H1 (cell line): ENCODE results near the gene PRKCA. TPM values are rescaled to one million over a fixed set of nuclear protein-coding genes. Genes with fewer than 3 reads are reported as not detected.

Experiments
- CTCF ChIA-PET: fragments of 300-600 bp; sonication (Branson Sonifier 250); formaldehyde crosslinking; loops from one replicate; lab custom pipeline; 2021; ENCODE audit not compliant: partially characterized antibody; lab: Charles Lee
- POLR2A ChIA-PET: fragments of 300-600 bp; sonication (Branson Sonifier 250); formaldehyde crosslinking; loops from one replicate; lab custom pipeline; 2021; ENCODE audit warnings: inconsistent platforms; ENCODE audit not compliant: partially characterized antibody; lab: Charles Lee
- DNase-seq, 2 experiments: peaks; one replicate each; pipeline versions ENCODE4 v3.0.0 to v3.0.0-alpha.2; 2010 to 2022; ENCODE audit warnings: low spot score in 2 of 2, low read depth in 1 of 2, mixed read lengths in 1 of 2
- FAIRE-seq: peaks from 2 replicates; lab custom pipeline; 2011; peaks lifted over from hg19 to GRCh38; lab: Jason Lieb, UNC
- H2AFZ ChIP-seq: 2 replicates; pipeline ENCODE4 v1.8.1; 2012; ENCODE audit warnings: low read length, inconsistent platforms
- H2AK5ac ChIP-seq: 2 replicates; pipeline ENCODE4 v1.6.1; 2013; ENCODE audit warnings: low read depth, low read length
- H2BK120ac ChIP-seq: replicated peaks from 2 replicates; pipeline ENCODE3; 2013; ENCODE audit warnings: low read depth, low read length, inconsistent platforms
- H2BK12ac ChIP-seq: 2 replicates; pipeline ENCODE4 v1.6.1; 2013; ENCODE audit warnings: low read depth, low read length
- H2BK15ac ChIP-seq: 2 replicates; pipeline ENCODE4 v1.6.1; 2013; ENCODE audit warnings: low read length
- H2BK20ac ChIP-seq: 2 replicates; pipeline ENCODE4 v1.6.1; 2013; ENCODE audit warnings: low read length
- H2BK5ac ChIP-seq: 2 replicates; pipeline ENCODE4 v1.6.1; 2013; ENCODE audit warnings: low read depth, low read length
- H3K14ac ChIP-seq: 2 replicates; pipeline ENCODE4 v1.6.1; 2013; ENCODE audit warnings: inconsistent platforms; ENCODE audit not compliant: insufficient read length
- H3K18ac ChIP-seq: 2 replicates; pipeline ENCODE4 v1.6.1; 2013; ENCODE audit warnings: low read length; ENCODE audit errors: extremely low read depth
- H3K23ac ChIP-seq: 2 replicates; pipeline ENCODE4 v1.6.1; 2013; ENCODE audit warnings: inconsistent platforms; ENCODE audit not compliant: insufficient read length
- H3K23me2 ChIP-seq: 2 replicates; pipeline ENCODE4 v1.6.1; 2013; ENCODE audit warnings: low read depth, low read length
- H3K27ac ChIP-seq: 2 replicates; pipeline ENCODE4 v1.6.1; 2011; ENCODE audit warnings: low read depth, low read length, inconsistent platforms
- H3K27me3 ChIP-seq, 4 experiments: replicated peaks in 1 of 4; 1 replicate in 1 of 4; 2 replicates in 3 of 4; pipeline versions ENCODE4 v1.6.1 to v1.8.1; 2011 to 2013; ENCODE audit warnings: low read length in 3 of 4, mild to moderate bottlenecking in 3 of 4, inconsistent platforms in 2 of 4, mixed read lengths in 2 of 4, moderate library complexity in 1 of 4; ENCODE audit not compliant: control insufficient read depth in 3 of 4, insufficient read depth in 3 of 4; ENCODE audit errors: extremely low read depth in 1 of 4
- H3K36me3 ChIP-seq, 4 experiments: 2 replicates each; pipeline versions ENCODE4 v1.6.1 to v1.8.1; 2011 to 2013; ENCODE audit warnings: mild to moderate bottlenecking in 4 of 4, low read length in 3 of 4, moderate library complexity in 2 of 4, control low read depth in 1 of 4, inconsistent platforms in 1 of 4; ENCODE audit not compliant: insufficient read depth in 4 of 4, control insufficient read depth in 2 of 4
- H3K4ac ChIP-seq: replicated peaks from 2 replicates; pipeline ENCODE3; 2013; ENCODE audit warnings: low read length, low read depth, mixed read lengths, inconsistent platforms; ENCODE audit not compliant: insufficient read length
- H3K4me1 ChIP-seq, 4 experiments: replicated peaks in 1 of 4; 1 replicate in 1 of 4; 2 replicates in 3 of 4; pipeline versions ENCODE4 v1.6.1 to v1.8.1; 2011 to 2013; ENCODE audit warnings: low read length in 3 of 4, inconsistent platforms in 2 of 4, mixed read lengths in 1 of 4; ENCODE audit not compliant: insufficient read depth in 4 of 4, control insufficient read depth in 3 of 4
- H3K4me2 ChIP-seq, 2 experiments: 2 replicates each; pipeline versions ENCODE4 v1.6.1 to v1.8.1; 2011 to 2013; ENCODE audit warnings: low read depth in 2 of 2, low read length in 2 of 2, control low read depth in 1 of 2, inconsistent platforms in 1 of 2, mild to moderate bottlenecking in 1 of 2; ENCODE audit not compliant: insufficient read depth in 1 of 2
- H3K4me3 ChIP-seq, 4 experiments: fragments of 200-600, 300-600 bp in 1 of 4; sonication (generic), shearing (Covaris generic), sonication (Bioruptor Twin) in 1 of 4; 2 replicates each; pipeline versions ENCODE4 v1.5.1 to v1.8.1; 2011 to 2016; ENCODE audit warnings: low read length in 4 of 4, low read depth in 3 of 4, control low read depth in 2 of 4, inconsistent platforms in 2 of 4, mild to moderate bottlenecking in 2 of 4, mixed read lengths in 1 of 4, moderate library complexity in 1 of 4; ENCODE audit not compliant: insufficient read depth in 2 of 4; ENCODE audit errors: extremely low read depth in 1 of 4
- H3K56ac ChIP-seq: replicated peaks from 2 replicates; pipeline ENCODE3; 2013; ENCODE audit warnings: low read depth, mild to moderate bottlenecking, mixed read lengths, low read length, inconsistent platforms; ENCODE audit not compliant: insufficient read length
- H3K79me1 ChIP-seq: 2 replicates; pipeline ENCODE4 v1.6.1; 2013; ENCODE audit warnings: low read depth, low read length, control low read depth
- H3K79me2 ChIP-seq, 2 experiments: 2 replicates each; pipeline versions ENCODE4 v1.6.1 to v1.8.1; 2012 to 2013; ENCODE audit warnings: low read length in 2 of 2, mild to moderate bottlenecking in 2 of 2, inconsistent platforms in 1 of 2; ENCODE audit not compliant: insufficient read depth in 2 of 2, control insufficient read depth in 1 of 2
- H3K9ac ChIP-seq, 4 experiments: replicated peaks in 1 of 4; 1 replicate in 1 of 4; 2 replicates in 3 of 4; pipeline versions ENCODE4 v1.6.1 to v1.8.1; 2011 to 2013; ENCODE audit warnings: low read depth in 3 of 4, low read length in 3 of 4, control low read depth in 2 of 4, mild to moderate bottlenecking in 2 of 4, moderate library complexity in 2 of 4, inconsistent platforms in 1 of 4; ENCODE audit errors: extremely low read depth in 1 of 4
- H3K9me3 ChIP-seq, 2 experiments: 2 replicates each; pipeline versions ENCODE4 v1.6.1 to v1.8.1; 2012 to 2013; ENCODE audit warnings: mild to moderate bottlenecking in 2 of 2, moderate library complexity in 2 of 2, control low read depth in 1 of 2, inconsistent platforms in 1 of 2, low read depth in 1 of 2, low read length in 1 of 2, mixed read lengths in 1 of 2; ENCODE audit not compliant: insufficient read depth in 2 of 2
- H4K20me1 ChIP-seq, 2 experiments: replicated peaks in 1 of 2; 2 replicates each; pipeline versions ENCODE3 to v1.8.1; 2011 to 2013; ENCODE audit warnings: inconsistent platforms in 2 of 2, low read length in 2 of 2, mild to moderate bottlenecking in 1 of 2; ENCODE audit not compliant: insufficient read depth in 2 of 2, control insufficient read depth in 1 of 2
- H4K5ac ChIP-seq: 2 replicates; pipeline ENCODE4 v1.6.1; 2013; ENCODE audit warnings: low read length, low read depth, mixed read lengths, inconsistent platforms; ENCODE audit not compliant: insufficient read length
- H4K8ac ChIP-seq: 2 replicates; pipeline ENCODE4 v1.8.0; 2013; ENCODE audit warnings: mild to moderate bottlenecking, moderate library complexity, low read length, inconsistent platforms; ENCODE audit not compliant: insufficient read depth; ENCODE audit errors: extremely low read depth
- H4K91ac ChIP-seq: replicated peaks from 2 replicates; pipeline ENCODE3; 2013; ENCODE audit warnings: low read length, mixed read lengths, inconsistent platforms; ENCODE audit not compliant: insufficient read length
- EGR1 ChIP-seq: IDR thresholded peaks from 2 replicates; pipeline ENCODE4 v1.6.1; 2011; ENCODE audit warnings: low read depth, low read length, borderline replicate concordance
- WGBS, 2 experiments: shearing (Covaris generic) in 1 of 2; methylation state at CpG; one replicate each; pipeline versions ENCODE4 v1.1.6 to v1.1.7; 2013 to 2015; ENCODE audit warnings: low lambda C conversion rate in 2 of 2, mixed read lengths in 2 of 2, inconsistent platforms in 1 of 2, low coverage in 1 of 2, missing lambda C conversion rate in 1 of 2; ENCODE audit not compliant: insufficient replicate concordance in 2 of 2, insufficient coverage in 1 of 2, insufficient read length in 1 of 2; ENCODE audit errors: extremely low coverage in 1 of 2, missing lambda C conversion rate in 1 of 2; 5-methylcytosine and 5-hydroxymethylcytosine counted together
- polyA plus RNA-seq, 7 experiments: library from polyadenylated mRNA; depleted of rRNA in 3 of 7; stranded (reverse) in 5 of 7; unstranded in 2 of 7; fragments of >200 nt in 5 of 7; fragments of 200-250 nt in 2 of 7; gene quantifications; 1 replicate in 5 of 7; 2 replicates in 1 of 7; 4 replicates in 1 of 7; pipeline versions ENCODE4 v1.2.1 to v1.2.3, GENCODE V29; 2011 to 2013; ENCODE audit warnings: missing spikeins in 2 of 7, mixed read lengths in 2 of 7
- total RNA-seq: library from RNA; stranded (reverse); fragmentation: NEBNext Ultra II Directional; extraction: Animal tissue kit (Norgen Biotek cat#: 25700); gene quantifications from 2 replicates; pipeline ENCODE4 v1.2.1, GENCODE V29; 2021

The PRKCA gene
- total and polyA plus RNA-seq, 2 of the 8 experiments (the other 6 are each of a cell fraction or from before 2014, with no cell fraction given) = 5.8 to 17.8 TPM

DNA sequence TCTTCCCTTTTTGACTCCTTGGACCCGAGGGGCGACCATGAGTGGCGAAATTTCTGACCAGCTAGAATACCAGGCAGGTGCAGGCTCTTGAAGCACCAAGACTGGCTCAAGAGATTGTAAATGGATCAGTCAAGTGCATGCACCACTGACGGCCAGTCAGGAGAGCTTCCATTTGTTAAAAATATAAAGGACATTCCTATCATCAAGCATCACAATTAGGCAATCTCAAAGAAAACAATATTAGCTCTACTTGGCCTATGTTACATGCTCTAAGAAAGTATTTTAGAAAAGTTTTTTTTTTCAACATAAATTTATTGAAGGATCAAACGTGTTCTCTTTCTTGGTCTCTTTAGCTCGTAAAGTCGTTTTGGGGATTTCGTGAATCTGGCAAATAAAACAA lies 1.5 kb upstream of the PRKCA start:
- Histone ChIP-seq H3K23me2 (peaks cover 12% of the 10 kb centered on the region), H2BK5ac (no peak overlapping the region), H3K79me2 (no peaks in the 10 kb centered on the region), H3K4ac (no peak overlapping the region), H2BK15ac (no peak overlapping the region), H4K8ac (no peak overlapping the region), H3K14ac (no peak overlapping the region), H3K27ac (no peak overlapping the region), H3K4me1 (peaks cover 2 to 10% (median 5%) of the 10 kb centered on the region in 4 experiments; a peak in 6 of 7 replicates), H3K36me3 (no peaks in the 10 kb centered on the region), H3K9me3 (no peaks in the 10 kb centered on the region), H3K18ac (no peak overlapping the region), H3K56ac (no peak overlapping the region), H3K23ac (no peak overlapping the region), H2BK120ac (no peak overlapping the region), H3K27me3 (peaks cover 0 to 17% (median 7%) of the 10 kb centered on the region in 4 experiments; a peak in 6 of 7 replicates), H4K20me1 (no peaks in the 10 kb centered on the region), H2AFZ (no peak overlapping the region), H2BK20ac (no peak overlapping the region), H3K9ac (no peak overlapping the region), H2AK5ac (no peak overlapping the region), H3K79me1 (no peaks in the 10 kb centered on the region), H2BK12ac (no peak overlapping the region), H3K4me3 (peak overlapping the region in 1 of 4 experiments; percentile 90; a peak in 2 of 8 replicates), H3K4me2 (peak overlapping the region; percentile 85 to 98; a peak in 2 of 4 replicates), H4K91ac (no peak overlapping the region), H4K5ac (no peak overlapping the region)
- WGBS, 2 experiments = 74% methylated on average over 8 of the region's 8 CpGs; no CpG with 5 or more reads in 1 of the 2 experiments
- TF ChIP-seq EGR1 = no peak
- ChIA-PET POLR2A (no interaction called here), CTCF (interaction anchor here (0.7 to 1.6 kb wide), 5 partner anchors 9 to 218 kb away, joined by 3 to 4 read pairs (median 3); no protein-coding TSS in a partner anchor)
- DNase-seq = no peak
- no peak for FAIRE-seq
